ENCODE results near the gene NPS. TPM values are rescaled to one million over a fixed set of nuclear protein-coding genes. Genes with fewer than 3 reads are reported as not detected.
A peak's percentile ranks its signal among the peaks of the same experiment; 100 is the strongest.

The NPS gene
- total RNA-seq, 2 donors from 2014 or later = not detected

DNA sequence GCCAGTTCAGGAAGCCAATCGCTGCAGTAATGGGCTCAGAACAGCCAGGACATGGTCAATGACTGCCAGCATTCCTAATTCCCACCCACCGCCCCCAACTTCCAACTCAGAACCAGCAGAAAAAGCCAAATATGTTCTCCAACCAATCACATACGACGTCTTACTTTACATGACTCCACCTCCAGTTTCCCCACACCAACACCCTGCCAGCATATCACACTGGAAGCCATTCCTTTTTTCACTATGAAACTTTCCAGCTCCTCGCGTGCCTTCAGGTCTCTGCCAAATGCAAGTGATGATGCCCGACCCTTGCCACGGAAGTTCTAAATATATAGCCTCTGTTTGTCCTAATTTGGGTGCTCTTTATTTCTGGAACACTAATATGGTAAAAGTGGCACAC is 12.5 kb downstream of the NPS start:
- H3K4me1 ChIP-seq = no peaks in the 10 kb centered on the region
- no peaks in the 10 kb centered on the region for H3K9me3 ChIP-seq
- no peak overlapping the region for H3K4me3 ChIP-seq
- H3K27ac ChIP-seq = no peak overlapping the region
- no peaks in the 10 kb centered on the region for H3K27me3 ChIP-seq
- DNase-seq (ENCODE audit: low spot score) = no peak
- H3K36me3 ChIP-seq = no peaks in the 10 kb centered on the region
- TF ChIP-seq, protein P1, sequence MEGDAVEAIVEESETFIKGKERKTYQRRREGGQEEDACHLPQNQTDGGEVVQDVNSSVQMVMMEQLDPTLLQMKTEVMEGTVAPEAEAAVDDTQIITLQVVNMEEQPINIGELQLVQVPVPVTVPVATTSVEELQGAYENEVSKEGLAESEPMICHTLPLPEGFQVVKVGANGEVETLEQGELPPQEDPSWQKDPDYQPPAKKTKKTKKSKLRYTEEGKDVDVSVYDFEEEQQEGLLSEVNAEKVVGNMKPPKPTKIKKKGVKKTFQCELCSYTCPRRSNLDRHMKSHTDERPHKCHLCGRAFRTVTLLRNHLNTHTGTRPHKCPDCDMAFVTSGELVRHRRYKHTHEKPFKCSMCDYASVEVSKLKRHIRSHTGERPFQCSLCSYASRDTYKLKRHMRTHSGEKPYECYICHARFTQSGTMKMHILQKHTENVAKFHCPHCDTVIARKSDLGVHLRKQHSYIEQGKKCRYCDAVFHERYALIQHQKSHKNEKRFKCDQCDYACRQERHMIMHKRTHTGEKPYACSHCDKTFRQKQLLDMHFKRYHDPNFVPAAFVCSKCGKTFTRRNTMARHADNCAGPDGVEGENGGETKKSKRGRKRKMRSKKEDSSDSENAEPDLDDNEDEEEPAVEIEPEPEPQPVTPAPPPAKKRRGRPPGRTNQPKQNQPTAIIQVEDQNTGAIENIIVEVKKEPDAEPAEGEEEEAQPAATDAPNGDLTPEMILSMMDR (IDR thresholded peaks at IDR 0.05) = no peak

DNA sequence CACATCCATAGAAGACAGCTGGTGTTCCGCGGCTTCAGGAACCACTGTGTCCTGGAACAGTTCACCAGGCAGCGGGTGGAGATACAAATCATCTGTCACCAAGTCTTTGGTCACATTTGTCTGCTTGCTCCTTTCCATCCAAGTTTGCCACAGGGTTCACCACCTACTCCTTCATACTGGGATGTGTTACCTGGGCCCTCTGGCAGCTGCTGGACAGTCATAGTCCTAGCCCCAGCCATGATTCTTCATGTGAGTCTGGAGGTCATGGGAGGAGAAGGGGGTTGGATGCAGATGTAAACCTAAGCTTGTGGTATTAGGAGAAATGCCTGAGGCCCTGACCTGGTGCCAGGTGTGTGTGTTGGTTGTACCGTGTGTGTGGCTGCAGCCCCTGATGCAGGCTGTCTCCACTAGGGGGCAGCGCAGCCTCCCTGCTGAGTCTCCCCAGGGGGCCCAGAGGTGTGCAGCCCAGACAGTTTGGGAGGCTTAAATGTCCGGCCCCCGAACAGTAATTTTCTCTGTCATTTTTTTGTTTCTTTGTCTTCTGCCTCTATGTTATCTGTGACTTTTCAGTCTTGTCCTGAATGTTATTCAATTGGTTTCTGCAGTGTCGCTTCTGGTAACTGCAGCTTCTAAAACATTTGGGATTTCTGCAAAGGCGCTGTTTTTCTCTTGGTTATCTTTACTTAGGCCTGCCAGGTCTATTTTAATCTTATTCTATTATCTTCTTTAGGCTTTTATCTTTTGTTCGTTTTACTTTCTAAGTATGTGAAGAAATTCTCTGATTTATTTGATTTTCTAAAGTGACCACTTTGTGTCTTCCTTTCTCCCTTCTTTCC is 14.8 kb downstream of the NPS start:
- Histone ChIP-seq H3K4me1 (no peaks in the 10 kb centered on the region), H3K27me3 (no peaks in the 10 kb centered on the region), H3K36me3 (no peaks in the 10 kb centered on the region), H3K4me3 (no peak overlapping the region), H3K9me3 (no peaks in the 10 kb centered on the region), H3K27ac (no peak overlapping the region)
- DNase-seq (ENCODE audit: low spot score) = no peak
- TF ChIP-seq, protein P1 (IDR thresholded peaks at IDR 0.05) = peak in 1 of 2 donors; percentile 60

DNA sequence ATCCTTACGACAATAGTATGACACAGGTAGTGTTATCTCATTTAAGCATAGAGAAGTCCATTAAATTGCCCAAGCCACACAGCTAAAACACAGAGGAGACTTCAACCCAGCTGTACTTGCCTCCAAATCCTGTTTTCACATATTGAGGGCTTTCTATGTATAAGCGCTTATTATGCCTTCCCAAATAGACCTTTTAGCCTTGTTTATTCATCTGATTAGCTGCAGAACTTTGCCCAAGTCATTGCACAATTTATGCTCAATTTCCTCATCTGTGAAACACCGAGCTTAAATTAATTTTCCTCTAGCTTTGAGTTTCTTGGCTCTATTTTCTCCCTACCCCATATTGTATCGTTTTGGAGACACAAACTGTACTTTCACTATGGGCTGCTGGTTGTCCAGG is 15.5 kb downstream of the NPS start:
- no peaks in the 10 kb centered on the region for H3K27me3 ChIP-seq
- H3K4me1 ChIP-seq = no peaks in the 10 kb centered on the region
- H3K36me3 ChIP-seq = no peaks in the 10 kb centered on the region
- H3K9me3 ChIP-seq = no peaks in the 10 kb centered on the region
- no peak overlapping the region for H3K4me3 ChIP-seq
- H3K27ac ChIP-seq = no peak overlapping the region
- DNase-seq (ENCODE audit: low spot score) = no peak
- TF ChIP-seq, protein P1 (IDR thresholded peaks at IDR 0.05) = no peak

DNA sequence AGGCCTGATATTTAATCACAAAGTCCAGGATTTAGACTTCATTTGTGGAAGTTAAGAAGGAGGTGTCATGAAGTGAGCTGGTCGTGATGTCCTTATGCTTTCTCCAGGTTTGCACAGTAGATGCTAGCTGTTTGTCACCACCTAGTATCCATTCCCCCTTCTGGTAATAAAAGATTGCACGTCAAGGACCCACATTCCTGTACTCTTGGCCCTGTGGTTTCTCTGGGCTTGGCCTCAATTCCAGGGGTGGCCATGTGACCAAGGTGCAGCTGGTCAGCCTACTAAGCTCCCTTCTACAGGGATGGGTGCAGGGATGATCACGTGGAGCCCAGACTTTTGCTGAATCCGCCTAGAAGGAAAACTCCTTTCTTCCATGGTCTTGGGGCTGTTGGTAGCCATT is 16.5 kb downstream of the NPS start:
- no peak overlapping the region for H3K27ac ChIP-seq
- no peaks in the 10 kb centered on the region for H3K9me3 ChIP-seq
- DNase-seq (ENCODE audit: low spot score) = no peak

DNA sequence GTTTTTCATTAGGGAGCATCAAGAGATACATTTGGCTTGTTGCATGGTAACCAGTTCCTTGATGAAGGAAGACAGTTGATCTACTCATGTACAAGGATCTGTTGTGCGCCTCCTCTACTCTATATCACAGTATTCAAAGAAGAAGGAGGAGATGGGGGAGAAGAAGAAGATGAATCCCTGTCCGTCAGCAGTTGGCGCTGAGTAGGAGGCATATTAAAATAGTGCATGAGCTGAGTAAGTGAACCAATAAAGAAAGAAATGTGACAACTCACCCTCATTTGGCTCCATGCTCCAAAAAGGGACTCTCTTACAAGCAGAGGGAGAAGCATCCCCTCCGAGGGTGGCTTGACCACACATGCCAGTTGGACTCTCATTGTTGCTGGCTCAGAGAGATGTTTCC is 20.1 kb downstream of the NPS start:
- no peaks in the 10 kb centered on the region for H3K4me1 ChIP-seq
- H3K4me3 ChIP-seq = no peak overlapping the region
- TF ChIP-seq, protein P1 (IDR thresholded peaks at IDR 0.05) = no peak
- DNase-seq (ENCODE audit: low spot score) = no peak
- H3K27me3 ChIP-seq = no peaks in the 10 kb centered on the region
- H3K9me3 ChIP-seq = peaks cover 5 to 16% of the 10 kb centered on the region in 2 donors
- H3K36me3 ChIP-seq = no peaks in the 10 kb centered on the region
- no peak overlapping the region for H3K27ac ChIP-seq

More for the DNA sequence above, 16.5 kb downstream of the NPS start:
- H3K4me1 ChIP-seq = no peaks in the 10 kb centered on the region
- H3K27me3 ChIP-seq = no peaks in the 10 kb centered on the region
- TF ChIP-seq, protein P1 (IDR thresholded peaks at IDR 0.05) = no peak
- H3K36me3 ChIP-seq = no peaks in the 10 kb centered on the region
- no peak overlapping the region for H3K4me3 ChIP-seq
